AG09319 (cell line): ENCODE data around the gene CPNE9.
"Not testable (repeated sequence)": the region's sequence is repeated elsewhere in the genome, so short reads cannot be mapped to it uniquely, and the experiment has no call there.

Source experiments
- DNase-seq: peaks from one replicate; pipeline ENCODE4 v3.0.0-alpha.2; 2010; ENCODE audit warnings: low read depth; ENCODE audit errors: extremely low read depth
- CTCF ChIP-seq: IDR thresholded peaks from 2 replicates; pipeline ENCODE4 v1.5.1; 2011; ENCODE audit warnings: low read depth, mild to moderate bottlenecking, inconsistent platforms, low read length, moderate library complexity

CPNE9 gene

GRCh38 chr3:9768141-9768775, 64.6 kb downstream of the CPNE9 start:
- no peak for DNase-seq
- TF ChIP-seq CTCF: no peak

- DNase-seq: no peak
Measured at GRCh38 chr3:9769012-9769411, 65.4 kb downstream of the CPNE9 start.

GRCh38 chr3:9769426-9770275, 66.0 kb downstream of the CPNE9 start, which contains the start of gene CAMK1:
Gene CAMK1 (minus strand): TSS chr3:9769947. CDS start chr3:9767749, 2,198 bp downstream.
- peak; percentile 27 for DNase-seq
- no peak for TF ChIP-seq CTCF

More at GRCh38 chr3:9769012-9769411, 65.4 kb downstream of the CPNE9 start:
- TF ChIP-seq CTCF: no peak

GRCh38 chr3:9770276-9770812, 66.7 kb downstream of the CPNE9 start:
- no peak for TF ChIP-seq CTCF
- no peak for DNase-seq

GRCh38 chr3:9771007-9771406, 67.4 kb downstream of the CPNE9 start:
- DNase-seq: not testable (repeated sequence)

- no peak for DNase-seq
- no peak for TF ChIP-seq CTCF
Measured at GRCh38 chr3:9776896-9777693, 73.5 kb downstream of the CPNE9 start.

GRCh38 chr3:9777694-9778021, 74.0 kb downstream of the CPNE9 start:
- DNase-seq: no peak
- TF ChIP-seq CTCF: no peak
